GM18858 (cell line): ENCODE measurements around the gene CAMK1D.

Source experiments
- ATAC-seq: cut with Tn5 transposase; IDR thresholded peaks from one replicate; pipeline ENCODE4 v1.9.1; 2021; ENCODE audit not compliant: unreplicated experiment

Gene CAMK1D

DNA sequence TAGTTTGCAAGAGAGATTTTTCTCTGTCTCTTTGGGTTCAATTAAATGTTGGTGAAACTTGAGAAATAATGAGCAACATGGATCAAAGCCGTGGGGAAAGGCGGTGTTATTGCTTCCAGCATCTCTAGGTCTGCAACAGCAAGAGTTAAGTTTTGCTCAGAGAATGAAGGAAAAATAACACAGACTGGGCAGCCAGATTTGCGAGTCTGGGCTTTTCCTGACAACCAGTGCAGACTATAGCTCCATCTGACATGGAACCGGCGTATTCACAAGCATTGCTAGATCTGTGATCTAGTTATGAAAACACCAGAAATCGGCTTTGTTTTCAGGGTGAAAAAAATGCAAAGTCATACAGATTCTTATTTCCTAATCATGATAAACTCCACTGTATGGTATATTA lies 110.4 kb downstream of the CAMK1D start:
- ATAC-seq = no peak

GRCh38 chr10:12463459-12463838 lies 114.1 kb downstream of the CAMK1D start:
- no peak for ATAC-seq

GRCh38 chr10:12465385-12466136 lies 116.2 kb downstream of the CAMK1D start:
- ATAC-seq = no peak

DNA sequence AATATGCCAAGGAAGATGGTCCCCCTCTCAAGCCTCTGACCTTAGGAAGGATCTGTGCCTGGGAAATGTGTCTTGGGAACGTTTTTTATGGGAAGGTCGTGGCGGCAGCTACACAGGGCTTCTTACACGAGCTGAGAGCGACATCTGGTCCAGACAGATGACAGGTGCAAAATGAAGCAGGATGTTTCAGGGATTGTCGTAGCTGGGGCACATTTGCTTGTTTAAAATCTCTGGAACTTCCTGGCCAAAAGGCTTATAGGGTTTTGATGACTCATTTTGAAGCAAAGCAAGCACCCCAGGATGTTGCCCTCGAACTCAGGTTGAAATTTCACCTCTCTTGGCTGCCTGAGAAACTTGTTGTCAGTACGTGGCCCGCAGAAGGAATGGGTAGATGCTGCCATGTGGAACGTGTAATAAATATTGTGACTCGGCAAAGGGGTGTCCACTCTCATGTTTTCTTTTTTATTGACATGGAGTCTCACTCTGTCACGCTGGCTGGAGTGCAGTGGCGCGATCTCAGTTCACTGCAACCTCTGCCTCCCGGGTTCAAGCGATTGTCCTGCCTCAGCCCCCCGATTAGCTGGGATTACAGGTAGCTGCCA lies 117.5 kb downstream of the CAMK1D start:
- ATAC-seq = no peak

DNA sequence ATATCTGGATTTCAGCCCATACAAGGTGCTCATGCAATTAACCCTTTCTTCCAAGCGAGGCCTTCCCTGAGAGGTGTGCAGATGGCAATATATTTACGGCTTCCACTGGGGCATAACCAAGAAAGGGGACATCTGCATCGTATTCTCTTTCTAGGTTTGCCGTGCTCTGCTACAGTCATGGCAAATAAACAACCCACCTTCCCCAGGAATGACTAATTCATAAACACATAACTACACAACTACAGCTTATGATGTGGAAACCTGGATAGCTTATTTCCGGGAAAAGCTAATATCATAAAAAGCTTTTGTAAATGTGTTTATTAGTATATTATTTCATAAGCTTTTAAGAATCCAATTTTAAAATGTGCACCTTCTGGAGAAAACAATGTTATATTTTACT lies 120.0 kb downstream of the CAMK1D start:
- no peak for ATAC-seq

DNA sequence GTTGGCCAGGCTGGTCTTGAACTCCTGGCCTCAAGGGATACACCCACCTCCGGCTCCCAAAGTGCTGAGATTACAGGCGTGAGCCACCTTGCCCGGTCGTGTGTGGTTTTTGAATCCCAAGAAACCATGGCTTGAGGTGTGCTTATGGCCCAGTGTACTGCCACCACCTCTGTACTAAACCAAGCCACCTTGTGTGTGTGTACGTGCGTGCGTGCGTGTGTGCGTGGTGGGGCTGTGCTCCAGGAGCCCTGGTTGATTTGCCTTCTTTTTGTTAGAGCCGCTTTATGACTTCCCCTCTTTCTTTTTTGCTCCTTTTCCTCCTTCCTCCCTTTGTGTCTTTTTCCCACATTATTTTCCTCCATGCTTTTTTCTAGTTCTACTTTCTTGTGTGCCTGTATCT lies 121.4 kb downstream of the CAMK1D start:
- no peak for ATAC-seq

DNA sequence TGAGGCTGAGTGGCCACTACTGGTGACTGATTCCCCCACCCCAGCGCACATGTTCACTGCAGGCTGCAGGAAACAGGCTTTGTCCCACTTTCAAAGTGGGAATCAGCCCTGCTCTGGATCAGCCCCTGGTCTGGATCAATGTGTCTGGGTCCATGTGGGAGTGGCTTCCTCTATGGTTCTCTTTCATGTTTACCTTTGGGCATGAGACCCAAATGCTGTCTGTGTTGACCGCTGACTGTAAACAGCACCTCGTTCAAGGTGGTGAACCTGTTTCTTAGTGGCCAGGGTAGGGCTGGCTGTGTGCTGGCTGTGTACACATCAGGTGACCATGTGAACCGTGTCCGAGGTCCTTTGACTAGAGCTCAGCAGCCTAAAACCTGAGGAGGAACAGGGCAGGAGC lies 121.8 kb downstream of the CAMK1D start:
- ATAC-seq = no peak

- no peak for ATAC-seq
These were observed 124.1 kb downstream of the CAMK1D start for GRCh38 chr10:12473491-12473890.

DNA sequence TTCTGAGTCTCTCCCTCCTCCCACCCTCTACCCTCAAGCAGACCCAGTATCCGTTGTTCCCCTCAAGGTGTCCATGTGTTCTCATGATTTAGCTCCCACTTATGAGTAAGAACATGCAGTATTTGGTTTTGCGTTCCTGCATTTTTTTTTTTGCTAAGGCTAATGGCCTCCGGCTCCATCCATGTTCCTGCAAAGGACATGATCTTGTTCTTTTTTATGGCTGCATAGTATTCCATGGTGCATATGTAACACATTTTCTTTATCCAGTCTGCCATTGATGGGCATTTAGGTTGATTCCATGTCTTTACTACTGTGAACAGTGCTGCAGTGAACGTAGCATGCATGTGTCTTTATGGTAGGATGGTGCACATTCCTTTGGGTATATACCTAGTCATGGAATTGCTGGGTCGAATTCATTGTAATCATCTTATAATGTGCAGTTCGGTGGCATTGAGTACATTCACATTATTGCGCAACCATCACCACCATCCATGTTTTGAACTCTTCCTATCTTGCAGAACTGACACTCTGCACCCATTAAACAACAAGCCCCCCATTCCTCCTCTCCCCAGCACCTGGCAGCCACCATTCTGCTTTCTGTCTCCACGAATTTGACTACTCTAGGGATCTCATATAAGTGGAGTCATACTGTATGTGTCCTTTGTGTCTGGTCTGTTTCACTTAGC lies 125.5 kb downstream of the CAMK1D start:
- ATAC-seq = no peak

GRCh38 chr10:12476656-12477055 lies 127.3 kb downstream of the CAMK1D start:
- no peak for ATAC-seq

GRCh38 chr10:12479437-12479844 lies 130.1 kb downstream of the CAMK1D start:
- no peak for ATAC-seq

GRCh38 chr10:12479924-12480323 lies 130.6 kb downstream of the CAMK1D start:
- no peak for ATAC-seq

GRCh38 chr10:12480440-12480839 lies 131.1 kb downstream of the CAMK1D start:
- no peak for ATAC-seq

DNA sequence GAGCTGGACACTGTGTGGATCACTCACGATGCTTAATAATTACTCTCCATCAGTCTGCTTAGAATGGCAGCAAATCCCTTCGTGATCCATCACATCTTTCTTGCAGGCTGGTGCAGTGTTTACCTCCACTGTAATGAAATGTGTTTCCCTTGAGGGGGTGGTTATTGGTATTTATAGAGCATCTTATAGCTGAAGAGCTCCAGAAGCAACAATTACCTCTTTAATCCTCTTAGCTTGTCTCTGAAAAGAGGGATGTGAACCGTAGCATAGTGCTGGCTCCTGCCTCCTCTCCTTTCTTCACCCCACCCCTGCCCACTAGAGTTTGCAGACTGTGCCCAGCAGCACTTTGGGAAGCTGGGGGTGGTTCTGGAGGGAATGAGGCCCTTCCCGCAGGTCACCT lies 132.6 kb downstream of the CAMK1D start:
- no peak for ATAC-seq

DNA sequence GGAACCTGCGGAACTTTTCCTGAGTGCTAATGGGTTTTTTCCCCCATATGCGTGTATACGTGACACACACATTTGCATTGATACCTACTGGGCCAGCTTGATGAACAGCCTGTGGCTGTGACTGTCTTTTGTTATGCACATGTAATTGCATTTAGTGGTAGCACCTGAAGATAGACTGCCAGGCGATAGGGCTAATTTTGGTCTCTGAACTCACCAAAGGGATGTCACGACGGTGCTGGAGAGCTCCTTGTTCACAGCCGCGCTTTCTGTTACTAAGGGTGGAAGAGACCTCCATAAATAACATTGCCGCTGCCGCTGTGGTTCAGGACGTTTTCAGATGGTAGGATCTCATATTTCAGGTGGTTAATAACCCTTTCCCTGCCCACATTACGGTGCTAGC lies 133.2 kb downstream of the CAMK1D start:
- no peak for ATAC-seq

DNA sequence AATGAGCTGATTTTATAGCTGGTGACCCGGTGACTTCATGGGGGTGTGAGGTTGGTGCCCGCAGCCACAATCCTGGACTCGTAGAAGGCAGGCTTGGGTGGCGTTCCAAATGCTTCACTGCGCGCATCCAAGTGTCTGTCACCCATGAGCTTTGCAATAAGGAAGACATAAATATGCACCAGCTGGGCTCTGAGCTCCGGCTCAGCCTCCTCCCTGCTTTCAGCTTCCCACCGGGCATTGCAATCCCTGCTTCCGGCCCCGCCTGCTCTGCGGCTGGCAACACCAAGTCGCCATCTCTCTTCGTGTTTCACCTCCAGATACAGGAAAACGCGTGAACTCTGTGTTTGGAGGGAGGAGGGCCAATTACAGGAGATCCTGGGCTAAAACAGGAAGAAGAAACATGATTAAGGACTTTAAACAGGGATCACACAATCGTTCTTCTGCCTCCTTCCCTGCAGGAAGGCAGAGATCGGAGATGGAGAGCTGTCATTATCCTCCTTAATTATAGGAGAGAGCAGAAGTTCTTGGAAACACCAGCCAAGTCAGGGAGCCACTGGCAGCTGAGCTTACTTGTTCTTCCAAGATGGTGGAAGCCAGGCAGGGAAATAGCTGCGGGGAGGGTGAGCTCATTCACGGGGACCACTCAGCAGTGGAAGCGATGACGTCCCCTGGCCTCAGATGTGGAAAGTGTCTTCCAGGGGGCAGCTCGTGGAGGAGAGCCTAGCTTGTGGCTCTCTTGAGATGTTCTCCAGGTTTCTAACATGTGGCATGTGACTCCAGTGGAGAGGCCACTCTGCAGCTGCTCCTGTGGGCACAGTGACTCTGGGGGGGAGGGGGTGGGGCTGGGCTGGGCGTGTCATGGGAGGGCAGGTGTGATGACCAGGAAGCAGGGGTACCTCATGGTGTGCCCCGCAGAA lies 134.9 kb downstream of the CAMK1D start:
- no peak for ATAC-seq

- no peak for ATAC-seq
These were observed 135.8 kb downstream of the CAMK1D start for GRCh38 chr10:12484941-12485805.

GRCh38 chr10:12487366-12487765 lies 138.0 kb downstream of the CAMK1D start:
- no peak for ATAC-seq

GRCh38 chr10:12488626-12489025 lies 139.3 kb downstream of the CAMK1D start:
- ATAC-seq = no peak

DNA sequence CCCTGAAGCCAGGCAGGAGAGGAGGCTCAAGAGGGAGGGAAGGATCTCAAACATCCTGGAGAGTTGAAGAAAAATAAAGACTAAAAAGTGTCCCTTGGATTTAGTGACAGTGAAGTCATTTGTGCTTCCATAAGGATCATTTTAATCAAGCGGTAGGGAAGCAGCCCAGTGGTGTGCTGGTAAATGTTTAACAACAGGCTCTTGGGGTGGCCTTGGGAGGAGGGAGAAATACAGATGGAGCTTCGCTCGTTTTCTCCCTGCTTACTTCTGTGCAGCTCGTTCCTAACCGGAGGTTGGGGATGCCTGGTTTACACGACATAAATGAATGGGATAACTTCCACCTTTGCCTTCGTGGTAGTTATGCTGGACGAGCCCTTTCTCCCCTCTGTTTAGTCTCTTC lies 140.0 kb downstream of the CAMK1D start:
- ATAC-seq = no peak
